ENCODE data around the gene SPAAR. TPM values are rescaled to one million over a fixed set of nuclear protein-coding genes. Genes with fewer than 3 reads are reported as not detected.

The SPAAR gene
- total and polyA plus RNA-seq, 9 of the 15 experiments (the other 6 are each of a cell fraction or from before 2014, with no cell fraction given) = not detected

GRCh38 chr9:35914301-35914807 lies 5.1 kb downstream of the SPAAR start (continued):
- peak in 1 of 2 experiments; percentile 87; a peak in 2 of 4 replicates for TF ChIP-seq TEAD1 (CRISPR knock-in tag; IDR thresholded peaks at IDR 0.05)
- TF ChIP-seq, protein P1, sequence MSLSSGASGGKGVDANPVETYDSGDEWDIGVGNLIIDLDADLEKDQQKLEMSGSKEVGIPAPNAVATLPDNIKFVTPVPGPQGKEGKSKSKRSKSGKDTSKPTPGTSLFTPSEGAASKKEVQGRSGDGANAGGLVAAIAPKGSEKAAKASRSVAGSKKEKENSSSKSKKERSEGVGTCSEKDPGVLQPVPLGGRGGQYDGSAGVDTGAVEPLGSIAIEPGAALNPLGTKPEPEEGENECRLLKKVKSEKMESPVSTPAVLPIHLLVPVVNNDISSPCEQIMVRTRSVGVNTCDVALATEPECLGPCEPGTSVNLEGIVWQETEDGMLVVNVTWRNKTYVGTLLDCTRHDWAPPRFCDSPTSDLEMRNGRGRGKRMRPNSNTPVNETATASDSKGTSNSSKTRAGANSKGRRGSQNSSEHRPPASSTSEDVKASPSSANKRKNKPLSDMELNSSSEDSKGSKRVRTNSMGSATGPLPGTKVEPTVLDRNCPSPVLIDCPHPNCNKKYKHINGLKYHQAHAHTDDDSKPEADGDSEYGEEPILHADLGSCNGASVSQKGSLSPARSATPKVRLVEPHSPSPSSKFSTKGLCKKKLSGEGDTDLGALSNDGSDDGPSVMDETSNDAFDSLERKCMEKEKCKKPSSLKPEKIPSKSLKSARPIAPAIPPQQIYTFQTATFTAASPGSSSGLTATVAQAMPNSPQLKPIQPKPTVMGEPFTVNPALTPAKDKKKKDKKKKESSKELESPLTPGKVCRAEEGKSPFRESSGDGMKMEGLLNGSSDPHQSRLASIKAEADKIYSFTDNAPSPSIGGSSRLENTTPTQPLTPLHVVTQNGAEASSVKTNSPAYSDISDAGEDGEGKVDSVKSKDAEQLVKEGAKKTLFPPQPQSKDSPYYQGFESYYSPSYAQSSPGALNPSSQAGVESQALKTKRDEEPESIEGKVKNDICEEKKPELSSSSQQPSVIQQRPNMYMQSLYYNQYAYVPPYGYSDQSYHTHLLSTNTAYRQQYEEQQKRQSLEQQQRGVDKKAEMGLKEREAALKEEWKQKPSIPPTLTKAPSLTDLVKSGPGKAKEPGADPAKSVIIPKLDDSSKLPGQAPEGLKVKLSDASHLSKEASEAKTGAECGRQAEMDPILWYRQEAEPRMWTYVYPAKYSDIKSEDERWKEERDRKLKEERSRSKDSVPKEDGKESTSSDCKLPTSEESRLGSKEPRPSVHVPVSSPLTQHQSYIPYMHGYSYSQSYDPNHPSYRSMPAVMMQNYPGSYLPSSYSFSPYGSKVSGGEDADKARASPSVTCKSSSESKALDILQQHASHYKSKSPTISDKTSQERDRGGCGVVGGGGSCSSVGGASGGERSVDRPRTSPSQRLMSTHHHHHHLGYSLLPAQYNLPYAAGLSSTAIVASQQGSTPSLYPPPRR (CRISPR knock-in tag; IDR thresholded peaks at IDR 0.05; ENCODE audit: borderline replicate concordance) = 0 out of 2 replicates have a peak, but pooled peaks have one; percentile 30
- TF ChIP-seq, protein P2, sequence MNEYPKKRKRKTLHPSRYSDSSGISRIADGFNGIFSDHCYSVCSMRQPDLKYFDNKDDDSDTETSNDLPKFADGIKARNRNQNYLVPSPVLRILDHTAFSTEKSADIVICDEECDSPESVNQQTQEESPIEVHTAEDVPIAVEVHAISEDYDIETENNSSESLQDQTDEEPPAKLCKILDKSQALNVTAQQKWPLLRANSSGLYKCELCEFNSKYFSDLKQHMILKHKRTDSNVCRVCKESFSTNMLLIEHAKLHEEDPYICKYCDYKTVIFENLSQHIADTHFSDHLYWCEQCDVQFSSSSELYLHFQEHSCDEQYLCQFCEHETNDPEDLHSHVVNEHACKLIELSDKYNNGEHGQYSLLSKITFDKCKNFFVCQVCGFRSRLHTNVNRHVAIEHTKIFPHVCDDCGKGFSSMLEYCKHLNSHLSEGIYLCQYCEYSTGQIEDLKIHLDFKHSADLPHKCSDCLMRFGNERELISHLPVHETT (CRISPR knock-in tag; conservative IDR thresholded peaks at IDR 0.05 in 1 of 2, IDR thresholded peaks at IDR 0.05 in 1 of 2) = peak in 1 of 2 experiments; percentile 49; a peak in 1 of 4 replicates
- 0 out of 2 replicates have a peak, but pooled peaks have one; percentile 30 for TF ChIP-seq SMARCE1 (IDR thresholded peaks at IDR 0.05)
- peak in 1 of 2 experiments; percentile 39; a peak in 1 of 4 replicates for TF ChIP-seq TRIM24 (IDR thresholded peaks at IDR 0.05)
- TF ChIP-seq DPF2 (IDR thresholded peaks at IDR 0.05) = peak; percentile 70
- TF ChIP-seq, protein P3, sequence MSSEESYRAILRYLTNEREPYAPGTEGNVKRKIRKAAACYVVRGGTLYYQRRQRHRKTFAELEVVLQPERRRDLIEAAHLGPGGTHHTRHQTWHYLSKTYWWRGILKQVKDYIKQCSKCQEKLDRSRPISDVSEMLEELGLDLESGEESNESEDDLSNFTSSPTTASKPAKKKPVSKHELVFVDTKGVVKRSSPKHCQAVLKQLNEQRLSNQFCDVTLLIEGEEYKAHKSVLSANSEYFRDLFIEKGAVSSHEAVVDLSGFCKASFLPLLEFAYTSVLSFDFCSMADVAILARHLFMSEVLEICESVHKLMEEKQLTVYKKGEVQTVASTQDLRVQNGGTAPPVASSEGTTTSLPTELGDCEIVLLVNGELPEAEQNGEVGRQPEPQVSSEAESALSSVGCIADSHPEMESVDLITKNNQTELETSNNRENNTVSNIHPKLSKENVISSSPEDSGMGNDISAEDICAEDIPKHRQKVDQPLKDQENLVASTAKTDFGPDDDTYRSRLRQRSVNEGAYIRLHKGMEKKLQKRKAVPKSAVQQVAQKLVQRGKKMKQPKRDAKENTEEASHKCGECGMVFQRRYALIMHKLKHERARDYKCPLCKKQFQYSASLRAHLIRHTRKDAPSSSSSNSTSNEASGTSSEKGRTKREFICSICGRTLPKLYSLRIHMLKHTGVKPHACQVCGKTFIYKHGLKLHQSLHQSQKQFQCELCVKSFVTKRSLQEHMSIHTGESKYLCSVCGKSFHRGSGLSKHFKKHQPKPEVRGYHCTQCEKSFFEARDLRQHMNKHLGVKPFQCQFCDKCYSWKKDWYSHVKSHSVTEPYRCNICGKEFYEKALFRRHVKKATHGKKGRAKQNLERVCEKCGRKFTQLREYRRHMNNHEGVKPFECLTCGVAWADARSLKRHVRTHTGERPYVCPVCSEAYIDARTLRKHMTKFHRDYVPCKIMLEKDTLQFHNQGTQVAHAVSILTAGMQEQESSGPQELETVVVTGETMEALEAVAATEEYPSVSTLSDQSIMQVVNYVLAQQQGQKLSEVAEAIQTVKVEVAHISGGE (CRISPR knock-in tag; IDR thresholded peaks at IDR 0.05) = peak in 1 of 3 experiments; percentile 73; a peak in 2 of 6 replicates
- TF ChIP-seq KLF6 (CRISPR knock-in tag; IDR thresholded peaks at IDR 0.05; ENCODE audit: borderline replicate concordance) = peak; percentile 9; the same call in 1 of the 2 replicates
- peak; percentile 36; the same call in 1 of the 2 replicates for TF ChIP-seq POLR2AphosphoS5 (IDR thresholded peaks at IDR 0.05; ENCODE audit: control insufficient read depth, insufficient read depth, low read depth, low read length)
- 0 out of 2 replicates have a peak, but pooled peaks have one; percentile 32 for TF ChIP-seq MTA2 (IDR thresholded peaks at IDR 0.05; ENCODE audit: low read depth)
- TF ChIP-seq NFIC (IDR thresholded peaks at IDR 0.05) = 0 out of 2 replicates have a peak, but pooled peaks have one; percentile 12
- TF ChIP-seq, protein P4, sequence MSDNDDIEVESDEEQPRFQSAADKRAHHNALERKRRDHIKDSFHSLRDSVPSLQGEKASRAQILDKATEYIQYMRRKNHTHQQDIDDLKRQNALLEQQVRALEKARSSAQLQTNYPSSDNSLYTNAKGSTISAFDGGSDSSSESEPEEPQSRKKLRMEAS (CRISPR knock-in tag; IDR thresholded peaks at IDR 0.05) = peak; percentile 54; the same call in 1 of the 2 replicates
- TF ChIP-seq SMARCA4 (IDR thresholded peaks at IDR 0.05) = peak; percentile 64
- 0 out of 2 replicates have a peak, but pooled peaks have one; percentile 35 for TF ChIP-seq ZNF175 (CRISPR knock-in tag; IDR thresholded peaks at IDR 0.05; ENCODE audit: low read depth)
- peak; percentile 55; the same call in 1 of the 2 replicates for TF ChIP-seq L3MBTL2 (IDR thresholded peaks at IDR 0.05)
- no peak for TF ChIP-seq GTF2A2 (tag; IDR thresholded peaks at IDR 0.05)

Data from K562 (cell line).